Muscle layer of duodenum (tissue), 2 donors: ENCODE data around the gene ZNF224.

ENCODE experiments used
- H3K27ac ChIP-seq: one replicate; pipeline ENCODE4 v1.7.0; 2013; ENCODE audit warnings: mild to moderate bottlenecking, low read length
- H3K27me3 ChIP-seq: one replicate; pipeline ENCODE4 v1.7.0; 2013; ENCODE audit warnings: low read depth, mild to moderate bottlenecking, control low read depth, low read length
- H3K36me3 ChIP-seq, 2 donors: one replicate each; pipeline ENCODE4 v1.7.0; 2013; ENCODE audit warnings: low read length in 2 of 2, control low read depth in 1 of 2, mild to moderate bottlenecking in 1 of 2; ENCODE audit not compliant: insufficient read depth in 2 of 2, control insufficient read depth in 1 of 2
- H3K4me1 ChIP-seq, 2 donors: one replicate each; pipeline ENCODE4 v1.7.0; 2013; ENCODE audit warnings: low read length in 2 of 2, mild to moderate bottlenecking in 2 of 2, control low read depth in 1 of 2, moderate library complexity in 1 of 2; ENCODE audit not compliant: insufficient read depth in 2 of 2, control insufficient read depth in 1 of 2
- H3K4me3 ChIP-seq, 2 donors: one replicate each; pipeline ENCODE4 v1.7.0; 2013; ENCODE audit warnings: low read length in 2 of 2, low read depth in 1 of 2, mild to moderate bottlenecking in 1 of 2
- H3K9me3 ChIP-seq, 2 donors: one replicate each; pipeline ENCODE4 v1.7.0; 2013; ENCODE audit warnings: low read length in 2 of 2, control low read depth in 1 of 2, mild to moderate bottlenecking in 1 of 2; ENCODE audit not compliant: control insufficient read depth in 1 of 2
- donor health status: healthy.

ZNF224 gene

DNA sequence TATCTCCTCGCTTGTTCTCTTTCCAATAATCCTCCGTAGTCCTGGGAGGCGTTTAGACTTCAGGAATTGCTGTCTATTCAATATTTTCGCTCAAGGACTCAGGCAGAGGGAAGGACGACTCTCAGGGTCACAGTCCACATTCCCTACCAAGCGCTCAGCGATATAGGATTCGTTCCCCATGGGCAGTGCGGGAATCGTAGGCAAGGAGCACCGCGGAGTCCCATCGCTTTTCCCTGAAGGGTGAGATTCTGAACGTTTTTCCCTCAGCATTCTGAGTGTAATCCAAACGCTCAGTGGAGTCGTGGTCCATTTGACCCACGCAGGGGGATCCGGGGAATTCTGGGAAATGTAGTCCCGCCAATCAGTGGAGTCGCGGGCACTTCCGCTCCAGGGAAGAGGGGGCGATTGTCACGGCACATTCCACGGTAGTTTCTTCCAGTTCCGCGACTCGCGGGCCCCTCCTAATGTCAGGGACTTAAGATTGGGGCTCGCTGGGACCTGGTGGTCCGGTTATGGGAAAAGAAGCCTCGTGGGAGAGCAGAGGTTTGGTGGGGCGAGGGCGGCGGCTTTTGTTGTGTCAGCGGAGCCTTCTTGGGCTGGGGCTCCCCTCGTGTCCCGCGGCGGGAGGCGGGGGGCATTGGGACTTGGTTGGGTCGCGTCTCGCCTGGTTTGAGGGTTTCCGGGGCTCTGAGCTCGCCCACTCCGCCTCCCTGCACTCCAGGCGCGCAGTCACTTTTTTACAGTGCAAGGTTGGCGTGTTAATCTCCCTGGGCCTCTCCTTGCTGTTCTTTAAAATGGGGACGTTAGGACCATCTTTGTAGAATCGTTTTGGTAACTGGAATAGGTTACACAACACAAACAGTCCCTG lies 47.3 kb downstream of the ZNF224 start, which contains the start of gene ZNF234:
Gene ZNF234, plus strand, starts transcription at position 364 of the 868 bp plus-strand sequence. CDS start 3,079 bp downstream, outside the sequence.
- Histone ChIP-seq H3K9me3 (no peaks in the 10 kb centered on the region), H3K36me3 (peaks cover 10 to 26% of the 10 kb centered on the region in 2 donors), H3K4me1 (peaks cover 0 to 12% of the 10 kb centered on the region in 2 donors), H3K27me3 (no peaks in the 10 kb centered on the region), H3K27ac (peak within 1 kb of the TSS; percentile 80), H3K4me3 (peak within 1 kb of the TSS; percentile 85 to 91)

DNA sequence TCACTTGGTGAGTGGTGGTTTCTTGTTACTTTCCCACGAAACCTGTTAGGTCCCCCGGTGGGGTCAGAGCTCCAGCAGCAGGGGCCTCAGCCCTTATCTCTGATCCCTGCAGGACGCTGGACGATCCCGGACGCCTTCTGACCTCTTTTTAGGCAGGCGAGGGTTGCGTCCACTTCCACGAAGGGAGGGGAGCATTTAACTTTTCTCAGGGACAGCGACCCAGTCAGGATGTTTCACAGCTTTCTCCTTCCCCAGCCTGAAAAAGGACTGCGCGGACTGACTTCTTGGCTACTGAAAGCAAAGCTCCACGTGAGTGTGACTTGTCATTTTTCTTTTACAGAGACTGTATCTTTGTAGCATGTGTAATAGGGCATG lies 47.9 kb downstream of the ZNF224 start:
- no peaks in the 10 kb centered on the region for H3K9me3 ChIP-seq
- H3K4me3 ChIP-seq, result peak overlapping the region; percentile 85 to 91
- H3K27me3 ChIP-seq, result no peaks in the 10 kb centered on the region
- peaks cover 0 to 12% of the 10 kb centered on the region in 2 donors for H3K4me1 ChIP-seq
- no peak overlapping the region for H3K27ac ChIP-seq
- peaks cover 11 to 27% of the 10 kb centered on the region in 2 donors for H3K36me3 ChIP-seq

- peaks cover 27 to 40% of the 10 kb centered on the region in 2 donors for H3K9me3 ChIP-seq
- H3K4me1 ChIP-seq, result no peaks in the 10 kb centered on the region
- no peak overlapping the region for H3K4me3 ChIP-seq
- H3K36me3 ChIP-seq, result peaks cover 57 to 91% of the 10 kb centered on the region in 2 donors
- no peak overlapping the region for H3K27ac ChIP-seq
- H3K27me3 ChIP-seq, result no peaks in the 10 kb centered on the region
These were observed 55.6 kb downstream of the ZNF224 start for GRCh38 chr19:44149776-44150175.

DNA sequence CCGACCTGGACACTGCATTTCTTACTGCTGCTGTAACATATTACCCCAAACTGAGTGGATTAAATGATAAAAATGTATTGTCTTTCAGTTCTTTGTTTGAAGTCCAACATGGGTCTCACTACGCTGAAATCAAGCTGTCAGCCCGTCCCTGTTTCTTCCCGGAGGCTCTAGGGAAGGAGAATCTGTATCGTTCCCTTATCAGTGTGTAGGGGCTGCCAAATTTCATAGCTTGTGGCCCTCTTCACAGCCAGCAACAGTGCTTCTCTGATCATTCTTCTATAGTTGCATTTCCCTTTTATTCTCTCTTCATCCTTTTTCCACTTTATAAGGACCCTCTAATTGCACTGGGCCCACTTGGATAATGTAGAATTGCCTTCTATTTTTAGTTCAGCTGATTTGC lies 57.3 kb downstream of the ZNF224 start:
- Histone ChIP-seq H3K27me3 (no peaks in the 10 kb centered on the region), H3K4me1 (no peaks in the 10 kb centered on the region), H3K9me3 (peaks cover 34 to 52% of the 10 kb centered on the region in 2 donors), H3K27ac (no peak overlapping the region), H3K36me3 (peaks cover 53 to 87% of the 10 kb centered on the region in 2 donors), H3K4me3 (peak overlapping the region in 1 of 2 donors; percentile 49)

DNA sequence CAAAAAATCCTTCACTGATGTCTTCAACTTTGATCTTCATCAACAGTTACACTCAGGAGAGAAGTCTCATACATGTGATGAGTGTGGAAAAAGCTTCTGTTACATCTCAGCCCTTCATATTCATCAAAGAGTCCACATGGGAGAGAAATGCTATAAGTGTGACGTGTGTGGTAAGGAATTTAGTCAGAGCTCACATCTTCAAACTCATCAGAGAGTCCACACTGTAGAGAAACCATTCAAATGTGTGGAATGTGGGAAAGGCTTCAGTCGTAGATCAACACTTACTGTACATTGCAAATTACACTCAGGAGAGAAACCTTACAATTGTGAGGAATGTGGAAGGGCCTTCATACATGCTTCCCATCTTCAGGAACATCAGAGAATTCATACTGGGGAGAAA lies 62.3 kb downstream of the ZNF224 start:
- Histone ChIP-seq H3K27me3 (no peaks in the 10 kb centered on the region), H3K9me3 (peaks cover 46 to 72% of the 10 kb centered on the region in 2 donors), H3K4me3 (peak overlapping the region; percentile 52 to 59), H3K27ac (no peak overlapping the region), H3K36me3 (peaks cover 42 to 65% of the 10 kb centered on the region in 2 donors), H3K4me1 (no peaks in the 10 kb centered on the region)
